Measurements from ENCODE around the gene SDK2.

SDK2 gene

GRCh38 chr17:73653810-73654209, 9.6 kb upstream of the SDK2 start:
- no peak for FAIRE-seq
- TF ChIP-seq POU2F2 (IDR thresholded peaks at IDR 0.05; ENCODE audit: low read depth, low read length): no peak
- TF ChIP-seq POLR2A (IDR thresholded peaks at IDR 0.05; ENCODE audit: low read depth, low read length): no peak
- TF ChIP-seq POLR2AphosphoS5 (IDR thresholded peaks at IDR 0.05; ENCODE audit: low read depth, low read length): no peak
- DNase-seq (ENCODE audit: insufficient read length, low spot score): no peak

DNA sequence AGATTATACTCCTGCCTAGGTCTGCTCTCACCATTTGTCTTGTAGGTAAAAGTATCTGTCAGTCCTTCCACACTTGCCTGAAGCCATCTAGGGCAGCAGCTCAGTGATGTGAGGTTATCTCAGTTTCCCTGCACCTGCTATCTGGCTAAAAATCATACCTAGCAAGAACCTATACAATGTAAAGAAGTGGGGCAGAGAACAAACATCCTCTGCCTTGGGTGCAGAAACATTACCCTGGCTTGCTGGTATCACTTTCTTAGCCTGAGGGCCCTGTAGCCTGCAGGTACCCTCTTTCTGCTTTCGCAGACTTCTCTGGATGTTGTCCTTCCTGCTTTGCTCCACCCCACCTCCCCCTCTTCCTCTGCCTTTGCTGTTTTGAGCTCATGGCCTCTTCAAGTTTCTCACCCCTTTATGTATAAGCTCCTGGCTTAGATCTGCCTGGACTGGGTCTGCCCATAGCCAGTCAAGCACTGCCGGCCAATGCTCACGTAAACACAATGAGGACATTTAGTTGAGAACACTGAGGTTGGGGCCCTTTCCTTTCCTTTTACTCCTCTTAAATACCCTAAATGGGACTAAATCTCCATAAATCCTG, 8.7 kb upstream of the SDK2 start:
- TF ChIP-seq SPI1 (IDR thresholded peaks at IDR 0.05; ENCODE audit: low read depth, low read length): no peak
- no peak for TF ChIP-seq PAX5 (IDR thresholded peaks at IDR 0.05; ENCODE audit: insufficient read depth, low read length, severe bottlenecking)
- TF ChIP-seq POU2F2 (IDR thresholded peaks at IDR 0.05; ENCODE audit: low read depth, low read length): no peak
- TF ChIP-seq TAF1 (IDR thresholded peaks at IDR 0.05; ENCODE audit: low read depth, low read length): no peak
- no peak for TF ChIP-seq POLR2A (IDR thresholded peaks at IDR 0.05; ENCODE audit: low read depth, low read length)
- DNase-seq (ENCODE audit: insufficient read length, low spot score) (no peak), FAIRE-seq (no peak)

- TF ChIP-seq POU2F2 (IDR thresholded peaks at IDR 0.05; ENCODE audit: low read depth, low read length) (no peak), PAX5 (IDR thresholded peaks at IDR 0.05; ENCODE audit: insufficient read depth, low read length, severe bottlenecking) (no peak), POLR2AphosphoS5 (IDR thresholded peaks at IDR 0.05; ENCODE audit: low read depth, low read length) (no peak), POLR2A (IDR thresholded peaks at IDR 0.05; ENCODE audit: low read depth, low read length) (no peak), TAF1 (IDR thresholded peaks at IDR 0.05; ENCODE audit: low read depth, low read length) (no peak), SPI1 (IDR thresholded peaks at IDR 0.05; ENCODE audit: low read depth, low read length) (no peak)
- FAIRE-seq: no peak
- no peak for DNase-seq (ENCODE audit: insufficient read length, low spot score)
Measured at GRCh38 chr17:73650617-73651200, 6.5 kb upstream of the SDK2 start.

DNA sequence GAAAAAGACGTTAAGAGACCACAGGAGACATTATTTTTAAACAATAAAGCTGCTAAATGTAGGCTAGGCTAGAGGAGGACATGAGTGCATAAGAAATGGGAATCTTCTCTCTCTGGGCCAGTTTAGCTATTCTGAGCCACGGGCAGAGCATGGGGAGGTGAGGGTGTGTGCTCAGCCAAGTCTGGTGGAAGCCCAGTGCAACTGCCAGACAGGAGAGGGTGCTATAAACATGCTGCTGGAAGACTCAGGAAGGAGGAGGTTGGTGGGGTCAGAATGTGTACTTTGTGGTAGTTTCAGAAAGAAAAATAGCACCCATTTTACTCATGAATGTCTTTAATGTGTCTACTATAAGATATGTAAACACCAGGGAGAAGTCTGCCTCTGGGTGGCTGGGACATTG, 5.9 kb upstream of the SDK2 start:
- FAIRE-seq (no peak), DNase-seq (ENCODE audit: insufficient read length, low spot score) (no peak)
- TF ChIP-seq PAX5 (IDR thresholded peaks at IDR 0.05; ENCODE audit: insufficient read depth, low read length, severe bottlenecking) (no peak), TAF1 (IDR thresholded peaks at IDR 0.05; ENCODE audit: low read depth, low read length) (no peak), POLR2AphosphoS5 (IDR thresholded peaks at IDR 0.05; ENCODE audit: low read depth, low read length) (no peak), POU2F2 (IDR thresholded peaks at IDR 0.05; ENCODE audit: low read depth, low read length) (no peak), SPI1 (IDR thresholded peaks at IDR 0.05; ENCODE audit: low read depth, low read length) (no peak), POLR2A (IDR thresholded peaks at IDR 0.05; ENCODE audit: low read depth, low read length) (no peak)

- no peak for TF ChIP-seq POU2F2 (IDR thresholded peaks at IDR 0.05; ENCODE audit: low read depth, low read length)
- TF ChIP-seq SPI1 (IDR thresholded peaks at IDR 0.05; ENCODE audit: low read depth, low read length): no peak
- no peak for TF ChIP-seq POLR2A (IDR thresholded peaks at IDR 0.05; ENCODE audit: low read depth, low read length)
- TF ChIP-seq POLR2AphosphoS5 (IDR thresholded peaks at IDR 0.05; ENCODE audit: low read depth, low read length): no peak
- TF ChIP-seq TAF1 (IDR thresholded peaks at IDR 0.05; ENCODE audit: low read depth, low read length): no peak
- TF ChIP-seq PAX5 (IDR thresholded peaks at IDR 0.05; ENCODE audit: insufficient read depth, low read length, severe bottlenecking): no peak
- FAIRE-seq: no peak
- DNase-seq (ENCODE audit: insufficient read length, low spot score): no peak
Measured at GRCh38 chr17:73648974-73649373, 4.7 kb upstream of the SDK2 start.

DNA sequence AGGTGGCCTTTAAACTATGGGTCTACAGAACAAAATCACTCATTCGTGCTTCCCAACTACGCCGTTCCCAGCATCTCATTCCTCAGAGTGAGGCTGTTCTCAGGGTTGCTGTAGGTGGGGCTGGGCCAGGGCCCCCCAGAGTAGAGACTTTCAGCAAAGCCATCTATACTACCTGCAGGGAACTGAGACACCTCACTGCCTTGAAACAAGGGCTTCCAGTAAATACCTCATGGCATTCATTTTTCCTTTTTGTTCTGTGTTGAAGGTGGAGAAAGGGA, 4.2 kb upstream of the SDK2 start:
- FAIRE-seq (no peak), DNase-seq (ENCODE audit: insufficient read length, low spot score) (no peak)
- no peak for TF ChIP-seq TAF1 (IDR thresholded peaks at IDR 0.05; ENCODE audit: low read depth, low read length)
- TF ChIP-seq SPI1 (IDR thresholded peaks at IDR 0.05; ENCODE audit: low read depth, low read length): no peak
- no peak for TF ChIP-seq POLR2AphosphoS5 (IDR thresholded peaks at IDR 0.05; ENCODE audit: low read depth, low read length)
- TF ChIP-seq PAX5 (IDR thresholded peaks at IDR 0.05; ENCODE audit: insufficient read depth, low read length, severe bottlenecking): no peak
- TF ChIP-seq POU2F2 (IDR thresholded peaks at IDR 0.05; ENCODE audit: low read depth, low read length): no peak

DNA sequence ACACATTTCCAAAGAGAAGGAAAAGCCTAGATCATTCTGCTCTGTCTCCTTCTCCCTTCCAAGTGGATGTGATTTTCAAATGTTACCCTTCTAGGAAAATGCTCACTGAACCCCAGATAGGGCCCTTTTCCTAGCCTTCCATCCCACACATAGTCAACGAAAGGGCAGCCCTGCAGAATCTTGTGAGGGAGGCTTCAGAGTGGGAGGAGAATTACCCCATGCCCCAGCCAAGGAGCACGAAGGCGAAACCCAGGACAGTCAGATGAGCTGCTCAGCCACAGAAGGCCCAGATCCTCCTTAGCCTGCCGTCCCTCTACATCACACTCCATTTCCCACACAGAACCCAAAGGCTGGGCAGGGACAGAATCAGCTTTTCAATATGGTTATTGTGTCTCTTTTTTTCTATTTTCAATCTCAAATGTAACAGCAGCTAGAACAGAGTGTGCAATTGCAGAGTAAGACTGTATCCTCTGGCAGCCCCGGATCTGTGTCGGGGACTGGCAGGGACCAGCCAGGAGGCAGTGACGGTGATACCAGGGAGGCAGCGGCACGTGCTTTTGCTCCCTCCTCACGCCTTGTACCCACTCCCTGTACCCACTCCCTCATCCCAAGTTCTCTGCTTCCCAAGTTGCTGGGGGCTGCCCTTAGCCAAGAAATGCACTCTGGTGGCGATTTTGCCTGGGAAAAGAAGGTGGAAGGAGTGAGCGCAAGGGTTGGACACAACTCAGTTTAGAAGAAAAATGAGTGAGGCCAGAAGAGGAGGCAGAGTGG, 3.7 kb upstream of the SDK2 start:
- DNase-seq (ENCODE audit: insufficient read length, low spot score): no peak
- TF ChIP-seq PAX5 (IDR thresholded peaks at IDR 0.05; ENCODE audit: insufficient read depth, low read length, severe bottlenecking): no peak
- no peak for TF ChIP-seq TAF1 (IDR thresholded peaks at IDR 0.05; ENCODE audit: low read depth, low read length)
- no peak for TF ChIP-seq POLR2AphosphoS5 (IDR thresholded peaks at IDR 0.05; ENCODE audit: low read depth, low read length)
- TF ChIP-seq SPI1 (IDR thresholded peaks at IDR 0.05; ENCODE audit: low read depth, low read length): no peak
- no peak for TF ChIP-seq POU2F2 (IDR thresholded peaks at IDR 0.05; ENCODE audit: low read depth, low read length)
- no peak for TF ChIP-seq POLR2A (IDR thresholded peaks at IDR 0.05; ENCODE audit: low read depth, low read length)
- FAIRE-seq: no peak

DNA sequence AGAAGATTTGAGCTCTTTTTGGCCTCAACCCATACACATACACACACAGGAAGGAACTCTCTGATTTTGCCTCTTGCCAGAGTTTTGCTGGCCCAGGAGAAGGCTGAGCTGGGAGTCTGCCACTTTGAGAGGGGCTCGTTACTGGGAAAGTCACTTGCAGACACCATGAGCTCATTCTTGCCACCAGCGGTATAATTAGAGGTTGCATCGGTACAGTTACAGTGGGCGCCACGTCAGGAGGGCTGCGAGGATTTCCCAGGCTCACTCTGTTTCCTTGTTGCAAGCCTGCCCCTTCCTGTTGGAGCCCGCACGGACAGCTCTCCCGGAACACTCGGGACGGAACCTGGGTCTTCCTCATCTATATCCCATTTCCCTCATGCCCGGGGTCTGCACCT, 3.1 kb upstream of the SDK2 start:
- TF ChIP-seq POLR2AphosphoS5 (IDR thresholded peaks at IDR 0.05; ENCODE audit: low read depth, low read length) (no peak), POU2F2 (IDR thresholded peaks at IDR 0.05; ENCODE audit: low read depth, low read length) (no peak), POLR2A (IDR thresholded peaks at IDR 0.05; ENCODE audit: low read depth, low read length) (no peak), TAF1 (IDR thresholded peaks at IDR 0.05; ENCODE audit: low read depth, low read length) (no peak), PAX5 (IDR thresholded peaks at IDR 0.05; ENCODE audit: insufficient read depth, low read length, severe bottlenecking) (no peak), SPI1 (IDR thresholded peaks at IDR 0.05; ENCODE audit: low read depth, low read length) (no peak)
- FAIRE-seq: no peak
- DNase-seq (ENCODE audit: insufficient read length, low spot score): no peak

DNA sequence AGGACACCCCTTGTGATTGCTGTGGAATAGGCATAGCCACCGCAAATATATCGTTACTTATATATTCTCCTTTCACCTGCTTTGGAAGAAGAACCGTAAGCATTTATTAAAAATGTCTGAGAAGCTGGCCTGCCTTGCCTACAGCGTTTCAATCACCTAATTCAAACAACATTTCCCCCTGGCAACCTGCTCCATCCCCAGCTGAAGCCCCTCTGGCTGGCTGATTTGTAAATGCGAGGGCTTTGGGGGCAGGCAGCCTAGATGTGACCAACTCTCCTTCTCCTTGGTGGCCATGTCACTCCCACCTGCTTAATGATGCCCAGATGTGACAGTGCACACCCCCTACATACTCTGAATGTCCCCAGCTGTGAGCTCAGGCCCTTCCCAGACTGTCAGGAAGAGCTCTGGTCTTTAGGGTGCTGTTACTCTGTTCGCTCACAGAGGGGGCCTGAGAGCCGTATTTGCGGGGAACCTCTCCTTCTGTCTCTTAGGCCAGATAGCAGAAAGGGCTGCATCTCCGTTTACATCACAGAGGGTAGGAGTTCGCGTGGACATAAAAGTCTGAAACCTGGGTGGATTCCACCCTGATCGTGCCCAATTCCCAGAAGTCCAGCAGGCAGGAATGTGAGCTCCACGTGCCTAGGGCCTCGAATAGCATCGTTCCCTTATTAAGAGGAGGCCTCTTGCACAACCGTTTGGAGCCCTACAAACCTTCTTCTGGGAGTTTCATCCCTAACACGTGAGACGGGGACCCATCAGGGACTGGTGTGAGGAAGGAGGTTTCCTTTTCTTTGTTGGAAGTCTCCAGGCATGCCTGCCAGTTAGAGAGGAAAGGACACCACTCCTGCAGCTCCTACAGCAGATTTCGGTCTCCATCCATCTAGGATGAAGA, 2.4 kb upstream of the SDK2 start:
- DNase-seq (ENCODE audit: insufficient read length, low spot score) (no peak), FAIRE-seq (no peak)

More for the DNA sequence above, 2.4 kb upstream of the SDK2 start:
- TF ChIP-seq TAF1 (IDR thresholded peaks at IDR 0.05; ENCODE audit: low read depth, low read length): no peak
- TF ChIP-seq POLR2AphosphoS5 (IDR thresholded peaks at IDR 0.05; ENCODE audit: low read depth, low read length): no peak
- no peak for TF ChIP-seq SPI1 (IDR thresholded peaks at IDR 0.05; ENCODE audit: low read depth, low read length)
- TF ChIP-seq POLR2A (IDR thresholded peaks at IDR 0.05; ENCODE audit: low read depth, low read length): no peak
- TF ChIP-seq PAX5 (IDR thresholded peaks at IDR 0.05; ENCODE audit: insufficient read depth, low read length, severe bottlenecking): no peak
- no peak for TF ChIP-seq POU2F2 (IDR thresholded peaks at IDR 0.05; ENCODE audit: low read depth, low read length)
